Stimulated activated CD4-positive, alpha-beta T cell treated with anti-CD3 and anti-CD28 coated beads, Interleukin-12 subunit alpha, Interleukin-12 subunit beta, amount 100 ng/mL, for 4 hours (primary cell): ENCODE measurements around the gene SPSB3.

Experiments used
- DNase-seq: peaks from one replicate; pipeline ENCODE4 v3.0.0-alpha.2; 2020

SPSB3 gene

DNA sequence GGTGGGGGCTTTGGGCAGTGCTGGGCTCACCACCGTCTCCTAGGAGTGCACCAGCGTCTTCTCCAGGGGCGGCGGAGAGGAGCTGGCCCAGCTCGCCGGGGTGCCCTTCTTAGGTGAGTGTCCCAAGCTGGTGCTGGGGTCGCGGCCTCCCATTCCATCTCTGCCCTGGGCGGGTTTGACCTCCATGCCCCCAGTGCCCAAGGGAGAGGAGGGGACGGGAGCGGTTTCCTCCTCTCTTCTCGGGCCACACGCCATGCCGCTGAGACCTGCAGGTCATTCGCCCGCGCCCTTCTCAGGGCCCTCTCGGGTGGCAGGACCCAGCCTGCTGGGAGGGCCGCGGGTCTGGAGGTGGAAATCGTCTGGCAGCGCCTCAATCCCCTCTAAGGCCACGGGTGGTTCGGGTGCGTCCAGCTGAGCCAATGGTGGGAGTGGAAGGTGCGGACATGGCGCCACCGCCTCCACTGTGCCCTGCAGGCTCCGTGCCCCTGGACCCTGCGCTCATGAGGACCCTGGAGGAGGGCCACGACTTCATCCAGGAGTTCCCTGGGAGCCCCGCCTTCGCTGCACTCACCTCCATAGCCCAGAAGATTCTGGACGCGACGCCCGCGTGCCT lies 5.8 kb upstream of the SPSB3 start:
- no peak for DNase-seq

DNA sequence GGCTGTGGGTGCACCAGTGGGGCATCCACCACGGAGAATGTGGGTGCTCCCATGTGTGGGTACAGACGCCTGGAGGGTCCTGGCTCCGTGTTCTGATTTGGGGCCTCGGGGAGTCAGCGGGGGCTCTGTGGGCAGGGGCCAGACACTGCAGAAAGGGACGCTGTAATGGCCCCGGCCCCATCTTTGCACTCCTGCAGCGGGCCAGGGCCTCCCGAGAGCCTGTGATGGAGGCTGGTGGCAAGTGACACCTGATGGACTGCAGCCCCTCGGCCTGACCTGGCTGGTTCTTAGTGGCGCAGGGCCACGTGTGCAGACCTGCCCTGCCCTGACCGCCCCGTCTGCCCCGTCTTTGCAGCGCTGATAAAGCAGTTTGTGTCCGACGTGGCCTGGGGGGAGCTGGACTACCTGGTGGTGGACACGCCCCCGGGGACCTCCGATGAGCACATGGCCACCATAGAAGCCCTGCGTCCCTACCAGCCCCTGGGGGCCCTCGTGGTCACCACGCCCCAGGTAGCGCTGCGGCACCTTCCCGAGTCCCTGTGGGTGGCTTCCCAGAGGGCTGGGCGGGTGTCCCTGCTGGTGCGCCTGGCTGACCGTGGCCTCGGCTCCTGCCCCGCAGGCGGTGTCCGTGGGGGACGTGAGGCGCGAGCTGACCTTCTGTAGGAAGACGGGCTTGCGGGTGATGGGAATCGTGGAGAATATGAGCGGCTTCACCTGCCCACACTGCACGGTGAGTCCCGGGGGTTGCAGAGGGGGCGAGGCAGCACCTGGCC lies 5.1 kb upstream of the SPSB3 start:
- DNase-seq = no peak

DNA sequence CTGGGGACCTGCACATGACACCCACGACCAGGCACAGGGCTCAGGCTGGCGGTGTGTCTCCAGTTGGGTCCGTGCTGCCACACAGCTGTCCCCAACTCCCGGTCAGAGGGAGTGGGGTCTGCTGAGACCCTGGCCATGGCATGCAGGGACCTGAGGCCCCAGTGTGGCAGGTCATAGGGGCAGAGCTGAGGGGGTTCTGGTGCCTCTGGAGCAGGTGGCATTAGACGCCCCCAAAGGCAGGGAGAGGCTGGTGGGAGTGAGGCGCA lies 4.6 kb upstream of the SPSB3 start:
- DNase-seq = no peak

DNA sequence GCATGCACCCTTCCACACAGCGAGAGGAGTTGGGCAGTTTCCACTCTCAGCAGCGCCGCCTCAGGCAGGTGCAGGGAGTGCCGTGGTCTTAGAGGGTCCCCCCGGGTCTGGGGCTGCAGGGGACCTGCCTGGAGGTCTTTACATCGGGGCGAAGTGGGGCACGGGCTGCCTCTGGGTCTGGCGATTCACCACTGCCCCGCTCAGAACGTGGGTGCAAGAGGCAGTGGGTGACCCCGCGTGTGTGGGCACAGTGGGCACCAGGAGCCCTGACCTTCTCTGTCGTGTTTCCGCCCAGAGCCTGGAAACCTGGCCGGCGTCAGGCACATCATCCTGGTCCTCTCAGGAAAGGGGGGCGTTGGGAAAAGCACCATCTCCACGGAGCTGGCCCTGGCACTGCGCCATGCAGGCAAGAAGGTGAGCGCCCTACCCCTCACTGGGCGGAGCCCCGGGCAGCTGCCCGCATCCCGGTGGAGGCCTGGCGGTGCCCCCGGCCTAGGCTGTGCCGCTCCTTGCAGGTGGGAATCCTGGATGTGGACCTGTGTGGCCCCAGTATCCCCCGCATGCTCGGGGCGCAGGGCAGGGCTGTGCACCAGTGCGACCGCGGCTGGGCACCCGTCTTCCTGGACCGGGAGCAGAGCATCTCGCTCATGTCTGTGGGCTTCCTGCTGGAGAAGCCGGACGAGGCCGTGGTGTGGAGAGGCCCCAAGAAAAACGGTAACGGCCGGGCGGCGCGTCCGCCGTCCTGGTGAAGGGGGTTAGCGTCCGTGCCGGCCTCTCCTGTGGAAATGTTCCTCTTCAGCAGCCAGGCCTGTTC lies 4.1 kb upstream of the SPSB3 start:
- no peak for DNase-seq

GRCh38 chr16:1785846-1786170 lies 3.4 kb upstream of the SPSB3 start:
- no peak for DNase-seq

GRCh38 chr16:1784977-1785845 lies 2.8 kb upstream of the SPSB3 start:
- DNase-seq = no peak

DNA sequence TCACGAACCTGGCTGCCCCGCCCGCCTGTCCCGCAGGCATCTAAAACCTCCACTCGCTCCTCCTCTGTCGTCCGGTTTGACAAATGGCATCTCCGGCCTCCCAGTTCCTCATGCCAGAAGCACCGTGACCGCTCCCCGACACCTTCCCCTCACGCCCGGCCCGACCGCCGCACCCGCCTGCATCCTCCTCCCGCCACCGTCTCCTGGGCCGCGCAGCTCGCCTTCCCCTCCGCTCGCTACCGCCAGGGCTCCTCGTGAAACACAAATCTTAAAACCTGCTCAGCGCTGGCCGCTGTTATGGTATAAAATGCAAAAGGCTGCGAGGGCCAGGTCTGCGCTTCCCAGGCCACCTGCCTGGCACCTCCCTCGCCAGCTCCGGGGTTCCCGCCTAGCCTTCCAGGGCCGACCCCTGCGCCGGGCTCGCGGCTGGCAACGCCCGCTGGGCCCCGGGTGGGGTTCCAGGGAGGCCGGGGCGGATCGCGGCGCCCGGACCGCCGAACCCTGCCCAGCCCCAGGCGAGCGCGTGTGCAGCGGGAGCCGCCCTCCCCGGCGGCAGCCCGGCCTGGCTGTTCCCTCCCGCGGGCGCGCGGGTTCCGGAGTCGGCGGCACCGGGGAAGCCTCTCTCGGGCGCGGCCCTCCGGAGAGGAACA lies 488 bp downstream of the SPSB3 start:
- no peak for DNase-seq

GRCh38 chr16:1781254-1781653 lies 1.1 kb downstream of the SPSB3 start:
- DNase-seq = no peak

DNA sequence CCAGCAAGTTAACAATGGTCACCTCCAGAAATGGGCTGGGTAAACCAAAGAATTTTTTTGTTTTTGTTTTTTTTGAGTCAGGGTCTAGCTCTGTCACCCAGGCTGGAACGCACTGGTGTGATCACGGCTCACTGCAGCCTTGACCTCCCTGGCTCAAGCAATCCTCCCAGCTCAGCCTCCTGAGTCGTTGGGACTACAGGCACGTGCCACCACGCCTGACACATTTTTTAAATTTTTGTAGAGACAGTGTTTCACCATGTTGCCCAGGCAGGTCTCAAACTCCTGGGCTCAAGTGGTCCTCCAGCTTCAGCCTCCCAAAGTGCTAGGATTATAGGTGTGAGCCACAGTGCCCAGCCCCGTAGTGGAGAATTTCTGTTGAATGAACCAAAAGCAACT lies 1.7 kb downstream of the SPSB3 start:
- DNase-seq = no peak

DNA sequence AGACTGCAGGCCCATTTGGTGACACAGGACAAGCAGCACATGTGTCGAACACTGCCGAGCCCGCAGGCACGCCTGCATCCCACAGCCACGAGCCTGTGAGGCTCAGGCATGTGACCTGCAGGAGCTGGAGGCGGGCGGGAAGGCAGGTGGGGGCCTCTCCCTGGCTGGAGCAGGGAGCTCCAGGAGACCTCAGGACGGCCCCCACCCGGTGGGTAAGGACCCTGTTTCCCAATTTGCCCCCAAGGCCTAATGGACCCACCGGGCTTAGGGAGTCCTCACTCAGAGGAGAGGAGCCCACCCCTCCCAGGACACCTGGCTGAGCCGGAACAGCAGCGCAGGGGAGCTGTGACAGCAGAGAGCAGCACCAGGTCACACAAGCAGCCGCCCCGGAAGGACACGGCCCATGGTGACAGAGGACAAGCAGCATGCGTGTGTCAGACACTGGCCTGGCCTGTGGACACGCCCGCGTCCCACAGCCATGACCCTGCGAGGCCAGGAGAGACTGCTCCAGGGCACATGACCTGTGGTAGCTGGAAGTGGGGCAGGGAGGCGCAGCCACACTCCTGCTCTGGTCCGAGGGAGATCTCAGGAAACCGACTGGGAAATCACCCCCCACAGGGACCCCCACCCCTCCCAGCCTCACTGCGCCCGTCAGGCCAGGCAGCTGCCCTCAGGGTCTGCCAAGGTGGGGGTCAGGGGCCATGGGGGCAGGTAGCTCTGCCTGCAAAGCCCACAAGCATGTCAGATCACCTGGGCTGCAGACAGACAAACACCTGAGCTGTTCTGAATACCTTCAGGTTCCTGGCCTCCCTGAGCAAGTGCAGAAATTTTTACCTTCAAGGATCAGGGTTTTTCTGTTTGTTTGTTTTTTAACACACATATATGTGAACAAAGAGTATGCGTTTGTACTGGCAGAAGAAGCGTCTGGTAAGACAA lies 2.4 kb downstream of the SPSB3 start:
- DNase-seq = no peak

DNA sequence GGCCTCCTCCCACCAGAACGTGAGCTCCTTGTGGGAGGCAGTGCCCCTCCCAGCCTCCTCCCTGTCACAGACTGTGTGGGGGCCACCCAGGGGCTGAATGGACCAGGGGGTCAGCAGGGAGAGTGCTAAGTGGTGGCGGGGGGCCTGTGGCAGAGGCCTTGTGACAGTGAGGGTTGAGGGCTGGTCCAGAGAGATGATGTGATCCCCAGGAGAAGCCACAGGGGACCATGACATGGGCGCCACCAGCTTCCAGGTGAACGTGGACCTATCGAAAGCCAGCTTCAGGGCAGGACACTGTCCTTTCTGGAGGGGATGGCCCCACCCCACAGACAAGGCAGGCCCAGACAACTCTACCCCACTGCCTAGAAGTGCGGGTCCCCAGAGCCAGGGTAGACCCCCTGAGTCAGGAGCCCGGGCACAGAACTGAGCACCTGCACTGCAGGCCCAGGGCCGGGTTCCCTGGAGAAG lies 3.1 kb downstream of the SPSB3 start:
- no peak for DNase-seq

DNA sequence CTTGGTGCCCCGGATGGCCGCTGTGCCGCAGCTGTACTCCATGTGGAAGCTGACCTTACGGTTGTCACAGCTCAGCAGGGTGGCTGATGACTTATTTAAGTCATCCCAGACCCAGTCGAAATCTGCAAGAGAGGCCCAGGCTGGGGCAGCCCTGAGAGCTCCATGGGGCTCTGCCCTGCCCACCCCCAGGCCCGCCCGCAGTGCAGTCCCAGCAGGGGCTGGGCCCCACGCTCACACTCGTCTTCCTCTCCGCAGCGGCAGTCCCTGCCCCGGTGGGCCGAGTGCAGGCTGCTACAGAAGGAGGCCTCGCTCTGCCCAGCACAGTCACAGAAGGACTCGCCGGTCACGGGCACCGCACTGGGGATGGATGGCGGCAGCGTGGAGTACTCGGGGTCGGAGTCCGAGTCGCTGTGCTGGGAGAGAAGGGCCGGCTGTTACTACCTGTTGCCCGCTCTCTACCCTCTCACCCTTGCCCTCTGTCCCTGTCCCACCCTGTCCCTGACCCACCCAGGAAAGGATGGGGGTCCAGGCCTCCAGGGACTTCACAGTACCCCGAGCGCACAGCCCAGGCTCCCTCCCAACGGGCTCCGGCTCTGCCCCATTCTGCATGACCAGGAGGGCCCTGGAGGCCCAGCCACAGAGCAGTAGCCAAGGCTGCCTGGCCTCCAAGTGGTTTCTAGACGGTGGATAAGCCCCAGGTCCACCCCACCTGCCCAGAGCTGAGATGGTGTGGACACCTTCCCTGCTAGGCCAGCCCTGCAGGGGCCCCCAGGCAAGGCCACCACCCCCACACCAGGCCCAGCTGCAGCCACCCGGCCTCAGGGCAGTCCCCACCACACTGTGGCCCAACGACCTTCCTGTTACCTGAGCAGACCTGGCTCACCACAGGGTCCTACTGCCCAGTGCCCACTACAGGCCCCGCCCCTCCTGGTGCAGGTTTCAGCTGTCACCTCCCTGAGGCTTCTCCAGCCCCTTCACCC lies 3.9 kb downstream of the SPSB3 start:
- DNase-seq = no peak

DNA sequence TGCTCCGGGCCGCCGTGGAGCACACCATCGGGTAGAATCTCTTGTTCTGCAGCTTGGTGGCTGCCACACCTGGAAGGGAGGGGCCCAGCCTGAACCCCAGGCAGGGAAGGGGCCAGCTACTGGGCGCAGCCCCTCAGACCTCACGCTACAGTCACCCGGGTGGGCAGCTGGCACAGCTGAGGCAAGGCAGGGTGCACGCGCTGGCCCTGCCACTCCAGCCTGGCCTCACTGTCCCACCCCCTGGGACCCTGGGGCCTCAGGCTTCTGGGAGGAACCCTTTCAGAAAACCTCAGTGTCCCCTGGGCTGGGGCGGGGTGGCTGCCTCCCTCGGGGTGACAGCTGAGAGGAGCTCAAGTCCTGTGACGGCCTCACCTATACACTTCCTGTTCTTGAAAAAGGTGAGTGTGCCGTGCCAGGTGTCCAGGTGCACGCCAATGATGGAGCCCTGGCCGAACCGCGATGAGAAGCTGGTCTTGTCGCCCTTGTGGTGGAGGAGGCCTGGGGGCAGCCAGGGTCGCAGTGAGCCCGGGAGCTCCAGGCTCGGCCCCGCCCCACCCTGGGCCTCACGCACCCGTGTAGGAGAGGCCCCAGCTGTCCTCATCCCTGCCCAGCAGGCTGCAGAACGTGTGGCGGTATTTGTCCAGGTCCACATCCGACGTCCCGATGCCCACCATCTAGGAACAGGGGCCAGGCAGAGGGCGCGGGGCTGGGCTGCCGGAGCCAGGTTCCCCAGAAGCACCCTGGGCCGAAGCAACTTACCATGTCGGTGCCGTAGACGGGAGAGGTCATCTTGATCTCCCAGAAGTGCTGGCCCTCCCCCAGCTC lies 4.8 kb downstream of the SPSB3 start:
- no peak for DNase-seq

GRCh38 chr16:1776991-1777374 lies 5.4 kb downstream of the SPSB3 start:
- DNase-seq = no peak

DNA sequence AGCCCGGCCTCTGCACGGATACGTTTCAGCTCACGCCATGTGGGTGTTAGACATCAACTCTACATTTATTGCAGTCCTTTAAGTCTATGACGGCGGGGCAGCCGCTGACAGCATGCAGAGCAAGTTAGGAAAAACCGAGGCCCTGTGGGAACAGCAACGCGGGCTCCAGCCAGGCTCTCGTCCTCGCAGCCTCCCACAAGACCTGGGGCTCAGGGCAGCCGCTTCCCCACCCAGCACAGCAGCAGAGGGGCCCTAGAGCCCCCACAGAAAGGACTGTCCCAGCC lies 5.8 kb downstream of the SPSB3 start:
- no peak for DNase-seq

GRCh38 chr16:1775846-1776671 lies 6.3 kb downstream of the SPSB3 start:
- DNase-seq = no peak

DNA sequence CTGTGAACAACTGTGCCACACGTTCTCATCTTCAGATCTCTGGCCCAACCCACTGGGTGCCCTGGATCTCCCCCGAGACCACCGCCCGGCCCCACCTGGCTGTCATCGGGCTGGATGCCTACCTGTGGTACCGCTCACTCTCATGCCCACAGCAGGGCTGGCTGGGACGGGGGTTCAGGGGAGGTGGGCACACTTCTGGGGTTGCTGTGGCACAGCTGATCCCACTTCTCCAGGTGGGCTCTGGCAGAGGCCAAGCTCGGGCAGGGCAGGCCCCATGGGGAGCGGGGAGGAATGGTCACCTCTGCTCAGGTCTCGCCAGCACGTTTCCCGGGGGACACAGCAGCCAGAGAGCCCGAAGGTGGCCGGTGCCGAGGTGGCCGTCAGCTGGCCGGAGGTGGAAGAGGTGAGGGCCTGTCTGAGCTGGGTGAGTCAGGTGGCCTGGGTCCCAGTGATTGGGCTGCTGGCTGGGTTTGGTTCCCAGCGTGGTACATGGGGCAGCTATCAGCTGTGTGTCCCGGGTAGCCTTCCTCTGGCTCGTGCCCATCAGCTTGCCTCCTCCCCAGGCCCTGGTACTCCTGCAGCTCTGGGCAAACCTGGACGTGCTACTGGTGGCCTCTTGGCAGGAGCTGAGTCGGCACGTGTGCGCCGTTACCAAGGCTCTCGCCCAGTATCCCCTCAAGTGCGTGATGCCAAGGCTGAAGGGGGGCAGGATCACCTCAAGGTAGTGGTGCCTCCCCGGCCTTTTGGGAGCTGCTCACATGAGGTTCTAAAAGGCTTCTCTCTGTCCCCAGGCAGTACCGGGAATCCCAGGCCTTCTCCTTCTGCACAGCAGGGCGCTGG lies 7.1 kb downstream of the SPSB3 start:
- DNase-seq = no peak

DNA sequence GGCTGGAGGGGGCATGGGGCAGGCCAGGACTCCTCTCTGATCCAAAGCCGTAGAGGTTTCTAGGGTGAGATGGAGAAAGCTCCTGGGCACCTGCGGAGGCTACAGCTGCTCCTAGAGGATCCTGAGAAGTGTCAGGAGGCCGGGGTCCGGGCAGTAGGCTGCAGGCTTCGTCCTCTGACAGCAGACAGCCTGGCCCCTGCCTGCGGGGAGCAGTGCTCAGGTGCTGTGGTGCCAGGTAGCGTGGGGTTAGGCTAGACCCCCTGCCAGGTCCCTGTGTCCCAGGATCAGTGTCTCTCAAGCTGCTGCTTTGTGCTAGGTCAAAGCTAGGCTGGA lies 8.0 kb downstream of the SPSB3 start:
- DNase-seq = no peak
